ENCODE results near the gene ARHGEF28. TPM values are rescaled to one million over a fixed set of nuclear protein-coding genes. Genes with fewer than 3 reads are reported as not detected.

ARHGEF28 gene
- total and polyA plus RNA-seq, 9 of the 15 experiments (the other 6 are each of a cell fraction or from before 2014, with no cell fraction given) = 0.27 TPM; not detected in 8

DNA sequence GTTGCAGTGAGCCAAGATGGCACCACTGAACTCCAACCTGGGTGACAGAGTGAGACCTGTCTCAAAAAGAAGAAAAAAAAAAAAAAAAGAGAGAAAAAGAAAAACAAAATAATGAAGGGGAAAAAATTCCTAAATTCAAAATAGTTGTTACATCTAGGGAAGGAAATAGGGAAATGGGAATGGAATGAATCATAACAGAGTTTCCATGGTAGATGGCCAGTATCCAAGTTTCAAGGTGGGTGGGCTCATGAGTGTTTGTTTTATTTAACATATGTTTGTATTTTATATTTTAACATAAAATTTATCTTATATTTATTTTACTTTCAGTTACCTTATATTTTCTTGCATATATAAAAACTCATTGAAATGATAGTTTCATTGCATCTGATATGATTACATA lies 215.6 kb downstream of the ARHGEF28 start:
- no TSS peak for BruUV-seq (replicated peaks)
- H3K9ac ChIP-seq (ENCODE audit: insufficient read depth in 1 of 2, low read depth in 2 of 2, low read length in 2 of 2) = no peak overlapping the region
- FAIRE-seq = no peak
- POLR2A ChIA-PET = interaction anchor here (0.6 kb wide), 1 partner anchor 130 kb away, joined by 4 read pairs; no protein-coding TSS in a partner anchor
- no peak overlapping the region for H3K27ac ChIP-seq (ENCODE audit: extremely low read depth, low read depth, low read length)
- in situ Hi-C loops (cut with MboI) (no loop called here), intact Hi-C loops (cut with micrococcal nuclease) (no loop called here)
- no peak for ATAC-seq
- H4K20me1 ChIP-seq (replicated peaks; ENCODE audit: control insufficient read depth, insufficient read depth, low read length) = no peaks in the 10 kb centered on the region
- H3K79me2 ChIP-seq (ENCODE audit: control insufficient read depth, insufficient read depth, low read length) = no peaks in the 10 kb centered on the region
- H3K4me1 ChIP-seq (replicated peaks in 1 of 2; ENCODE audit: control insufficient read depth in 2 of 2, insufficient read depth in 2 of 2, low read length in 2 of 2) = no peaks in the 10 kb centered on the region
- no peak for TF ChIP-seq ZBTB8A (IDR thresholded peaks at IDR 0.05; ENCODE audit: partially characterized antibody)
- TF ChIP-seq, protein P1, sequence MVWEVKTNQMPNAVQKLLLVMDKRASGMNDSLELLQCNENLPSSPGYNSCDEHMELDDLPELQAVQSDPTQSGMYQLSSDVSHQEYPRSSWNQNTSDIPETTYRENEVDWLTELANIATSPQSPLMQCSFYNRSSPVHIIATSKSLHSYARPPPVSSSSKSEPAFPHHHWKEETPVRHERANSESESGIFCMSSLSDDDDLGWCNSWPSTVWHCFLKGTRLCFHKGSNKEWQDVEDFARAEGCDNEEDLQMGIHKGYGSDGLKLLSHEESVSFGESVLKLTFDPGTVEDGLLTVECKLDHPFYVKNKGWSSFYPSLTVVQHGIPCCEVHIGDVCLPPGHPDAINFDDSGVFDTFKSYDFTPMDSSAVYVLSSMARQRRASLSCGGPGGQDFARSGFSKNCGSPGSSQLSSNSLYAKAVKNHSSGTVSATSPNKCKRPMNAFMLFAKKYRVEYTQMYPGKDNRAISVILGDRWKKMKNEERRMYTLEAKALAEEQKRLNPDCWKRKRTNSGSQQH (CRISPR knock-in tag; IDR thresholded peaks at IDR 0.05) = no peak
- TF ChIP-seq SMC3 (conservative IDR thresholded peaks at IDR 0.05; ENCODE audit: insufficient read depth, low read depth, low read length) = no peak
- no peak for TF ChIP-seq SOX6 (IDR thresholded peaks at IDR 0.05)
- TF ChIP-seq ZNF175 (CRISPR knock-in tag; IDR thresholded peaks at IDR 0.05; ENCODE audit: low read depth) = no peak
- no peaks in the 10 kb centered on the region for H3K36me3 ChIP-seq (ENCODE audit: control insufficient read depth, insufficient read depth, low read length)
- no peaks in the 10 kb centered on the region for H3K9me3 ChIP-seq (replicated peaks; ENCODE audit: control insufficient read depth, insufficient read depth, low read depth, low read length)
- no peak overlapping the region for H3K4me3 ChIP-seq
- no peak overlapping the region for H2AFZ ChIP-seq (ENCODE audit: low read depth, low read length)
- peaks cover 0 to 6% of the 10 kb centered on the region in 2 experiments; a peak in 2 of 5 replicates for H3K27me3 ChIP-seq (ENCODE audit: control insufficient read depth in 2 of 2, insufficient read depth in 2 of 2, low read length in 2 of 2)
- no peaks in the 10 kb centered on the region for H3K9me1 ChIP-seq (ENCODE audit: control insufficient read depth, insufficient read depth, low read length)
- DNase-seq (ENCODE audit: extremely low read depth in 1 of 4, low spot score in 3 of 4) = no peak
- CTCF ChIA-PET (ENCODE audit: low intra/inter-chr PET ratio) = no interaction called here
- H3K4me2 ChIP-seq (ENCODE audit: insufficient read depth, low read length) = no peak overlapping the region

DNA sequence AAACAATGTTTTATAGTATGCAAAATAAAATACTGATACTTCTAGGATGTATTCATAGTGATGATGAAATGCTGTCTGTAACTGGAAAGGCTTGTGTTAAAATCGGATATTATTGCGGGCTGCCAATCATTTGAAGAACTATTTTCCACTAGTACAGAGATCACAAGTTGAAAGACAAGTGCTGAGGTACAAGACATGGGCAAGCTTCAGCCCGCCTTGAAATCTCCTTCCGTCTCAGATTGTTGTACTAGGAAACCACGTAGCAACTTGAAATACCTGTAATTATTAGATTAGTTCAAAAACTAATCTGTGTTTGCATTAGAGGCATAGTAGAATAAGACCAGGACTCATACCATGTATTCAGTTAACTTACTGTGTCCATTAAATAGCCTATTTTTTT lies 218.2 kb downstream of the ARHGEF28 start:
- H3K9me3 ChIP-seq (replicated peaks; ENCODE audit: control insufficient read depth, insufficient read depth, low read depth, low read length) = no peaks in the 10 kb centered on the region
- H3K27me3 ChIP-seq (ENCODE audit: control insufficient read depth in 2 of 2, insufficient read depth in 2 of 2, low read length in 2 of 2) = peaks cover 0 to 6% of the 10 kb centered on the region in 2 experiments; a peak in 2 of 5 replicates
- H3K36me3 ChIP-seq (ENCODE audit: control insufficient read depth, insufficient read depth, low read length) = no peaks in the 10 kb centered on the region
- FAIRE-seq = no peak
- H3K4me2 ChIP-seq (ENCODE audit: insufficient read depth, low read length) = no peak overlapping the region
- 0% methylated on average over 5 of the region's 5 CpGs for WGBS (ENCODE audit: insufficient coverage, low coverage, missing lambda C conversion rate)
- no peak for ATAC-seq
- CTCF ChIA-PET (ENCODE audit: low intra/inter-chr PET ratio) = no interaction called here
- no peak for DNase-seq (ENCODE audit: extremely low read depth in 1 of 4, low spot score in 3 of 4)
- intact Hi-C loops (cut with micrococcal nuclease) = no loop called here
- H3K79me2 ChIP-seq (ENCODE audit: control insufficient read depth, insufficient read depth, low read length) = no peaks in the 10 kb centered on the region
- no peak overlapping the region for H3K4me3 ChIP-seq
- no peak for TF ChIP-seq CBX2 (IDR thresholded peaks at IDR 0.05; ENCODE audit: insufficient read depth, low read length, poor library complexity, severe bottlenecking)
- TF ChIP-seq ZNF12 (CRISPR knock-in tag; IDR thresholded peaks at IDR 0.05) = no peak
- TF ChIP-seq RBM34 (IDR thresholded peaks at IDR 0.05; ENCODE audit: borderline replicate concordance, insufficient read depth, low read length) = no peak
- no peaks in the 10 kb centered on the region for H3K9me1 ChIP-seq (ENCODE audit: control insufficient read depth, insufficient read depth, low read length)
- no peak overlapping the region for H3K9ac ChIP-seq (ENCODE audit: insufficient read depth in 1 of 2, low read depth in 2 of 2, low read length in 2 of 2)
- no peak overlapping the region for H2AFZ ChIP-seq (ENCODE audit: low read depth, low read length)
- no peak overlapping the region for H3K27ac ChIP-seq (ENCODE audit: extremely low read depth, low read depth, low read length)
- BruUV-seq (replicated peaks) = no TSS peak
- H3K4me1 ChIP-seq (replicated peaks in 1 of 2; ENCODE audit: control insufficient read depth in 2 of 2, insufficient read depth in 2 of 2, low read length in 2 of 2) = no peaks in the 10 kb centered on the region
- H4K20me1 ChIP-seq (replicated peaks; ENCODE audit: control insufficient read depth, insufficient read depth, low read length) = no peaks in the 10 kb centered on the region
- in situ Hi-C loops (cut with MboI) = no loop called here
- POLR2A ChIA-PET = no interaction called here
